BJ (cell line): Measurements from ENCODE around the gene RABGAP1L. TPM values are rescaled to one million over a fixed set of nuclear protein-coding genes. Genes with fewer than 3 reads are reported as not detected.

Experiments
- CTCF ChIA-PET: fragments of 350-600 bp; formaldehyde crosslinking; extraction: SDS; loops from one replicate; lab custom pipeline; 2021; ENCODE audit warnings: antibody characterized with exemption, inconsistent platforms; lab: Yijun Ruan, JAX
- POLR2A ChIA-PET: fragments of 300-600 bp; sonication (Branson Sonifier 250); formaldehyde crosslinking; extraction: SDS; loops from one replicate; lab custom pipeline; 2021; ENCODE audit warnings: antibody characterized with exemption; lab: Charles Lee
- DNase-seq: peaks from one replicate; pipeline ENCODE4 v3.0.0-alpha.2; 2011; ENCODE audit warnings: low read depth
- H3K27me3 ChIP-seq: 2 replicates; pipeline ENCODE4 v1.6.0; 2011; ENCODE audit warnings: low read length; ENCODE audit not compliant: control insufficient read depth, insufficient read depth
- H3K36me3 ChIP-seq: 2 replicates; pipeline ENCODE4 v1.5.1; 2011; ENCODE audit warnings: low read length; ENCODE audit not compliant: control insufficient read depth, insufficient read depth
- H3K4me3 ChIP-seq: 2 replicates; pipeline ENCODE4 v1.5.1; 2011; ENCODE audit warnings: low read depth, mild to moderate bottlenecking, control low read depth, low read length
- CTCF ChIP-seq: IDR thresholded peaks from 2 replicates; pipeline ENCODE4 v1.5.1; 2011; ENCODE audit warnings: low read depth, mild to moderate bottlenecking, control low read depth, inconsistent platforms, low read length, moderate library complexity; ENCODE audit not compliant: insufficient read depth
- polyA plus RNA-seq: library from polyadenylated mRNA; depleted of rRNA; stranded (reverse); fragments of >200 nt; gene quantifications from 2 replicates; pipeline ENCODE4 v1.2.3, GENCODE V29; 2011

The RABGAP1L gene
- polyA plus RNA-seq, 1 experiment = 15.9 TPM

DNA sequence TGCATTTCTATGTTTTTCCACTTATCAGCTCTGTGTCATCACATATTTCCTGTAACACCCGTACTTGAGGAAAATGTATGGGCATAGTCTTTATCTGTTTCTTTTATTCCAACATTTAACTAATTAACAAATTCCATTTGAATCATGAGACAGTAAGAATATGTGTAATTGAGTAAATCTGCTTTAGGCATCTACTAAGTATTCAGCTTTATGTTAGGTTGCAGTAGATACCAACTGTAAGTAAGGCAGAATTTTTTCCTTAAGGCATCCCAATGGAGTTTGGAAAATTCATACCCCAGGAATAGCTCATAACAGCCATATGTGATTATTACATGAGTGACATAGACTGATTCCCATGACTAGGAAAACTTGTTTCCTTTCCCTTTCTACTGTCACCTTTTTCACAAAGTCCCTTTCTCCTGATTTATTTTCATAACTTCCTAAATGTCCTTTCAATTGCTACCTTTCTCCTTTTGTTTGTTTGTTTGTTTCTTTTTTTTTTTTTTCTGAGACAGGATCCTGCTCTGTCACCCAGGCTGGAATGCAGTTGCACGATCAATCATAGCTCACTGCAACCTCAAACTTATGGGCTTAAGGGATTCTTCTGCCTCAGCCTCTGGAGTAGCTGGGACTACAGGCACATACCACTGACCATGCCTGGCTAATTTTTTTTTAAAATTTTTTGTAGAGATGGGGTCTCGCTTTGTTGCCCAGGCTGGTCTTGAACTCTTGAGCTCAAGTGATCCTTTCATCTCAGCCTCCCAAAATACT is 780.6 kb downstream of the RABGAP1L start:
- Histone ChIP-seq H3K36me3 (no peaks in the 10 kb centered on the region), H3K4me3 (no peak overlapping the region), H3K27me3 (no peaks in the 10 kb centered on the region)
- no peak for TF ChIP-seq CTCF
- DNase-seq = no peak
- ChIA-PET CTCF (interaction anchor here (1.2 kb wide), 1 partner anchor 12 kb away, joined by 3 read pairs; no protein-coding TSS in a partner anchor), POLR2A (no interaction called here)

- CTCF ChIA-PET = no interaction called here
- DNase-seq = no peak
- no peaks in the 10 kb centered on the region for H3K27me3 ChIP-seq
- no peaks in the 10 kb centered on the region for H3K36me3 ChIP-seq
- POLR2A ChIA-PET = interaction anchor here (0.7 kb wide), 1 partner anchor 88 kb away, joined by 3 read pairs; no protein-coding TSS in a partner anchor
- no peak for TF ChIP-seq CTCF
- no peak overlapping the region for H3K4me3 ChIP-seq
Measured at GRCh38 chr1:174940646-174941175, 781.4 kb downstream of the RABGAP1L start.

DNA sequence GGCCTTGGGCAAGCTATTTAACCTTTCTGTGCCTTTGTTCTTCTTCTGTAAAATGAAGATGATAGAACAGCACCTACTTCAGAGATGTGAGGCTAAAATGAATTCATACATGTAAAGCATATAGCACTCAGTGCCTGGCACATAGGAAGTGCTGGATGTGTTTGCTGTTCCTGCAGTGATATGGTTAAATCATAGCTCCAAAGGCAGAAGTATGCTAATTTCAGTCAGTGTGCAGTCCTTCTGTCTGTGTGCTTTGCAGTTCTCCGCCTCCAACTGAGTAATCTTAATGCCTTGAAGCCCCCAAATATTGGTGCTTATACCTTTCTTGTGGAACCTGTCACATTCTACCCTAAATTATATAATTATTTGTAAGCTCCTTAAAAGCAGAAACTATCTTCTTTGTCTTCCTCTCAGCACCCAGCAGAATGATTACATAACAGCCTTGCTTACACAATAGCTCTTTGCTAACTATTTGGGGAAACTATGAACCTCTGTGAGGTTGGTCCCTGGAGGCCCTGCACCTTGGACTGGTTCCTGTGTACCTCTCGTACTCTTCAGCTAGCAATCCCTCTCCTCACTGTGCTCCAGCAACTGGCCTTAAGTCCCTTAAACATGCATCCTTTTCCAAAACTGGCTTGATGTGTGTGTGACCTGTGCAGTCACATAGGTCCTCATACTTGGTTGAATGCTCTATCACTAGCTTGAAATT is 783.4 kb downstream of the RABGAP1L start:
- CTCF ChIA-PET = interaction anchor here (1.1 kb wide), 1 partner anchor 10 kb away, joined by 3 read pairs; no protein-coding TSS in a partner anchor
- Histone ChIP-seq H3K36me3 (no peaks in the 10 kb centered on the region), H3K27me3 (no peaks in the 10 kb centered on the region), H3K4me3 (no peak overlapping the region)
- DNase-seq = no peak
- TF ChIP-seq CTCF = no peak
- POLR2A ChIA-PET = no interaction called here

DNA sequence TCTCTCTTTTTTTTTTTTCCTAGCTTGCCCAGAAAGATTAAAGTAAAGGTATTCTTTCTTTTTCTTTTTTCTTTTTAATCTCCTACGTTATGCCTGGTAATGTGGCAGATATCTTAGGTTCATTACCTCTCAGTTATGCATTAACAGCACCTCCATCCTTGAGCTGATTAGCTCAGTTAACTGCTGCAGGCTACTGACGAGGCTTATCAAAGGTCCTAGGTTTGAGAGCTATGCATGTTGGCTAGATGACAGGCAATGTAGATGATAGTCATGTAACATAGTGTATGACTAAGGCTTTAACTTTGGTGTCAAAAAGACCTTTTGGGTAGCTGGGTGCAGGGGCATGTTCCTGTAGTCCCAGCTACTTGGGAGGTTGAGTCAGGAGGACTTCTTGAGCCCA is 786.7 kb downstream of the RABGAP1L start:
- Histone ChIP-seq H3K36me3 (no peaks in the 10 kb centered on the region), H3K4me3 (no peak overlapping the region), H3K27me3 (no peaks in the 10 kb centered on the region)
- no peak for TF ChIP-seq CTCF
- POLR2A ChIA-PET = no interaction called here
- DNase-seq = no peak
- CTCF ChIA-PET = interaction anchor here (0.6 kb wide), 1 partner anchor 19 kb away, joined by 3 read pairs; no protein-coding TSS in a partner anchor

DNA sequence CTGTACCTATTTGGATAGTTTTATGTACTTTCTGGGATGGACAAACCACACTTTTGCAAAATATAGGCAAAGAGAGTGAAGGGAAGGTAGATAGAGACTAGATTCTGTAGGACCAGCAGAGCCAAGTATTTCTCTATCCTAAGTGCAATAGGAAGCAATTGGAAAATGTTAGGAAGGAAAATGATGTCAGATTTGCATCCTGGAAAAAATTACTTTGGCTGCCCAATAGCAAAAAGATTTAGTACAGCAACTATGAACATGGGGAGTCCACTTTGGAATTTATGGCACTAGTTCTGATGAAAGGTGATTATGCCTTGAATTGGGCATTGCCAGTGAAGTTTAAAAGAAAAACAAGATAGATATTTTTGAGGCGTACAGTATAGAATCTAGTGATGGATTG is 789.7 kb downstream of the RABGAP1L start:
- DNase-seq = no peak
- Histone ChIP-seq H3K4me3 (no peak overlapping the region), H3K36me3 (no peaks in the 10 kb centered on the region), H3K27me3 (no peaks in the 10 kb centered on the region)
- ChIA-PET POLR2A (no interaction called here), CTCF (no interaction called here)
- no peak for TF ChIP-seq CTCF
